HG02870 (cell line): ENCODE measurements around the gene MTCL1.
"Not testable (repeated sequence)": the region's sequence is repeated elsewhere in the genome, so short reads cannot be mapped to it uniquely, and the experiment has no call there.

Experiments
- ATAC-seq: cut with Tn5 transposase; IDR thresholded peaks from one replicate; pipeline ENCODE4 v1.9.1; 2021; ENCODE audit warnings: mild to moderate bottlenecking, moderate library complexity; ENCODE audit not compliant: unreplicated experiment

The MTCL1 gene

DNA sequence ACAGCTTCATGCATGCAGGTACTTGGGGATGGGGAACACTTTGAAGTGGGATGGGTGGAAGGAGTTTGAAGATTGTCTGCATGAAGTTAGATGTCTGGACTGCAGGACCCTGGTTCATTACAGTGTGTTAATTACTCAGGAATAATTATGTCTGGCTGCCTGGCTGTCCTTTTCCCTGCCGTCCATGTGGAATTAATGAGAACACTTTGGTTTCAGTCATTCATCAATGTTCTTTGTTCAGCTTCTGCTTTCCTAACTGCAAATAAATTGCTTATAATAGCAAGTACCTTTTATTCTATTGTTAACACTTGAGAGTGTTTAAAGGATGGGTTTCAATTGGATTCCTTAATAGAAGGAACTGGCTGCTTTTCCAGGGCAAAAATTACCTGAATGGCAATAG, 35.8 kb downstream of the MTCL1 start:
- ATAC-seq = no peak

- no peak for ATAC-seq
Observed at GRCh38 chr18:8741532-8741931, 36.2 kb downstream of the MTCL1 start.

- ATAC-seq = no peak
Observed at GRCh38 chr18:8742387-8743361, 37.3 kb downstream of the MTCL1 start.

DNA sequence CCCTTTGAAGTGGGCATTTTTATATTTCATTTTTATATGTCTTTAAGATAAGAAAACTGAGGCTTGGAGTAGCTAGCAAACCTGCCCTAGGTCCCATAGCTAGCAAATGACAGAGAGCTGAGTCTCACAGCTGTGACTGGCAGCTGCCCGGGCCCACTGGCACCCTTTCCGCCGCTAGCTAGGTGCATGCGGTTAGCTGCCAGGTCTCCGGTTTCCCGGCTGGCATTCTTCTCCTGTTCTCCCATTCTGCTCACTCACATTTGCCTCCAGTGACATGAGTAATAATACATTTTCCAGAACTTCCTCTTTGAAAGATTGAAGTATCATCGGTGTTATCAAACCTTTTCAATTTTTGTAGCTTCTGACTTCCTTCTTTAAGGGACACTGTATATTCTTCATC, 38.7 kb downstream of the MTCL1 start:
- no peak for ATAC-seq

- ATAC-seq = no peak
Observed at GRCh38 chr18:8744656-8745055, 39.3 kb downstream of the MTCL1 start.

DNA sequence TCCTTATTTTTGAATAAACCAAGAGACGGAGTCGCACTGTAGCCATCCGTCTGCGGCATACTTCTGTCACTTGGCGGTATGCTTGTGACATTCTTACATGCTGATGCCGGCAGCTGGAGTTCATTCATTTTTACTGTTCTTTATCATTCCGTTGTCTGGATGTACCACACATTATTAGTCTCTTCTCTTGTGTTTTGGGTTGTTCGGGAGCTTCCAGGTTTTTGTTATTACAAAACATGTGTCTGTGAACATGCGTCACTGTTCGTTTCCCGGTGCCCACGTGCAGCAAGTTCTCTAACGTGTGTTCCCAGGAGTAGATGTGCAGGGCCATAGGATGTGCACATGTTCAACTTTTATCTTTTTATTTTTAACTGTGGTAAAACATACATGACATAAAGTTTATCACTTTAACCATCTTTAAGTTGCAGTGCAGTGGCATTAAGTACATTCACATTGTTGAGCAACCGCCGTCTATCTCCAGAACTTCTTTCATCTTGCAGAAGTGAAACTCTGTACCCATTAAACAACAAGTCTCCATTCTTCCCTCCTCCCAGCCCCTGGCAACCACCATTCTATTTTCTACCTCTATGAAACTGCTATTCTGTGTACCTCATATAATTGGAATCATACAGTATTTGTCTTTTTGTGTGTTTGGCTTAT, 40.1 kb downstream of the MTCL1 start:
- ATAC-seq = no peak

DNA sequence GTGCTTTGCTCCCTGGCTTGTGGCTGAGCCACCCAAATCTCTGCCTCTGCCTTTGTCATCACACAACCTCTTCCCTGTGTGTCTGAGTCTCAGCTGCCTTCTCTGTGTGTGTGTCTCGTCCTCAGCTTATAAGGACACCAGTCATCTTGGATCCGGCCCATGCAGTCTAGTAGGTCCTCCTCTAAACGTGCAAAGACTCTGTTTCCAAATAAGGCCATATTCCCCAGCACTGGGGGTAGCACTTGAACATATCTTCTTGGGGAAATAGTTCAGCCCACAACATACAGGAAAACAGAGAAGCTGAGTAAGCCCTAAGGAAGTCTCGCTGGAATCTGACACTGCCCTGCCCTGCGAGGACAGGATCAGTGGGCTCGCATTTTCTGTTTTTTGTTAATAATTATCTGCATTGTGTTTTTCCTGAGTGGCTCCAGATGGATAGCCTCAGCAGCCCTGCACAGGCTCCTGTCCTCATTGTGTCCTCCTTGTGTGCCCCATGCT, 42.1 kb downstream of the MTCL1 start:
- no peak for ATAC-seq

DNA sequence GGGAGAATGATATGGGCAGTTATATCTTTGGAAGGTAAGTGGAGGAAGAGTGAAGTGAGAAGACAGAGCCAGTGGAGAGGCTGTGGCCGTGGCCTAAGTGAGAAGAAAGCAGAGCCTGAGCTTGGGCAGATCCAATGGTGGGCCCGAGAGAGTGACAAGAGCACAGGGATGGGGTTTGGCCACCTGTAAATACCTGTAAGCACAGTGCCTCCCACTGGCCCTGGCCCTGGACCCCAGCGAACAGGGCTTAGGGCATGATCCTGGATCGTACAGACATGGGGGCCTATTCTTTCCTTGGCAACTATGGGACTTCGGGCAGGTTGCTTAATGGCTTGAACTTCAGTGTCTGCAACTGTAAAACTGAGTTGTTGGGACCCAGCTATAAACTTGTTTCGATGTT, 44.1 kb downstream of the MTCL1 start:
- no peak for ATAC-seq

DNA sequence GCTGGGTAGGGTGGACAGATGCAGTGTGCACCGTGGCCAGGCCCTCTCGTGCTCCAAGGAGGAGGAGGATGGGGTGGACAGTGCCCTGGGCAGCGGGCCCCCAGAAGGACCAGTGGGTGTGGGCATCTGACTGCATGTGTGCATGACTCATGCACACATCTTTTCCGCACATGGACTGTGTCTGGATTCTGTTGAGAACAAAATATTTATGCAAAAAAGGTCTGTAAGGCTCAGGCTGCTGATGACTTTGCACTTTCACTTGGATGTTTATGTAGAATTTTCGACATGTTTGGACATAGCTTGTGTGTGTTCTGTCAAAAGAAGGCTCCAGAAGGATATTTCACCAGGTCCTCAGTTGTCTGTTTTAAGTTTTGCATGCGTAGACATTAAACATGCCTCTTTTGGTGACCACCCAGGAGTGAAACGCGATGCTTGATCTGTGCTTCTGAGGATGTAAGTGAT, 45.6 kb downstream of the MTCL1 start:
- no peak for ATAC-seq

GRCh38 chr18:8751692-8752091, 46.3 kb downstream of the MTCL1 start:
- ATAC-seq = no peak

DNA sequence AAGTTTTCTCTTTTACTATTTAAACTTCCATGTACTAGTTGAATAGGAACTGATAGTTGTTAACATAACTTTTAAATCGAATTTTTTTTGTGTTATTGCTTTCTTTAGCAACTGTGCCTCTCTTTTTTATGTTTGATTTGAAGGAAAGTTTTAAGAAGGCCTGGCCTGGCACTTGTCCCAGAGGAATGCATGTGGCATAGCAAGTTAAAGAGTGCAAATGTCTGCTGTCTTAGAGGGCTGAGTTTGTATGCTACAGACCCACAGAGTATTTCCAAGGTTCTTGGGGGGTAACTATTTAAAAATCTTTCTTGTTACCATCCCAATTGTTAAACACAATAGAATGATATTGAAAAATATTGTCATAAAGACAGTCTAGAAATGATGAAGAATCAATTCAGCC, 47.0 kb downstream of the MTCL1 start:
- ATAC-seq = no peak

DNA sequence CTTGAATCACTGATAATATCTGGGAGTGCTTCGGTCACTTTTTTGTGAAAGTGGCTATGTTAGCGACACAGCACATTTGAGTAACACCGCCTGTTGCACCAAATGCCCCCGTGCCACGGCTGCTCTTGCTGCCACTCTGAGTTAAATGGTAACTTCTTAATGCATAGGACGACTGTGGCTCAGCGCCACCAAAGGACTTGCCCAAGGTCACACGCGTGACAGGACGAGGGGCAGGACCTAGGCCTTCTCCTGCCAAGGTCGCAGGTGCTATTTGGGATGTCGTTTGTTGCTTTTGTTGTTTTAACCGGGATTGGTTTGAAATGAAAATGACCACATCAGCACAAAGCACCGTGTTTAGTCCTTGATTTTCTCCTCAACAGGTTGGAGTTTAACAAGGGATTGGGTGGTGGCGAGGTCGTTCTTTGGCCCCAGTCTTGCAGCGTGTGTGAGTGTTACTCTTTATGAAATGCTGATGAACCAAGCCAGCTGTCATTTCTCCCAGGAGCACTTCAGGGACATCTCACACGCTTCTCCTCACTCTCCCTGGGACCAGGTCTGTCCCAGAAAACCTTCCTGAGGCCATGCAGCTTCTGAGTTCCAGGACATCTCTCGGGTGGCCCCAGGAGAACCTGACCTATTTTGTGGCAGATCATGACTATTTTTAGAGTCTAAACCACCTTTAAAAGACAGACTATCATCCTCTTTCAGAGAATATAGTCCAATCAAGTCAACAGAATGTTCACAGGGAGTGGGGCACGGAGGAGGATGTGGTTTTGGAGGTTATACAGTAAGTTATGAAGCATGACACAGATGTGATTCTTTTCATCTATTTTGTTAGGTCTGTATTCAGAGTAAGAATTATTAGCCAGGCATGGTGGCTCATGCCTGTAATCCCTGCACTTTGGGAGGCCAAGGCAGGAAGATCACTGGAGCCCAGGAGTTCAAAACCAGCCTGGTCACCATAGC, 49.9 kb downstream of the MTCL1 start:
- ATAC-seq = no peak

GRCh38 chr18:8756571-8756970, 51.2 kb downstream of the MTCL1 start:
- no peak for ATAC-seq

DNA sequence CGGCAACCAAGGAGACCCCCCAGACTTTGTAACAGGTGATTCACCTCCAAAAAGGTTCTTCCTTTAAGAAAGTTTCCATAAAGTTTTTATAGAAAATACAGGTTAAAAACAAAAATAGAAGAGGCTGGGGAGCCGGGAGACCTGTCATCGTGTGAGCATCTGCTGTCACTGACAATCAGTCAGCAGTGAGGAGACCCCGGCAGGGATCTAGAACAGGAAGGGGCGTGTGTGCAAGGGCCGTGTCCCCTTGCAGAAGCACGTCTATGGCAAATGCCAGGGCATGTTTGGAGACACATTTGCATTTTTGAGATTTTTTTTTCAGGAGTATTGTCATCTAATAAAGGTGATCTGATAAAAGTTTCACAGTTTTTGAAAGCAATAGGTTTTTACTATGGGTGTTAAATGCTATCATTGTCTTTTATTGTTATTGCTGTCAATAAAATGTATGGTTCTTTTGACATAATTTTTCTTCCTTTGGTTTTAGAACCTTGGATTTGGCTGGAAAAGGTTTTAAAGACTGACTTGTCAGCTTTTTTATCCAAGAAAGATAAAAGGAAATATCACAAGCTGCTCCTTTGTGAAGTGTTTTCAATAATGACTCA, 52.1 kb downstream of the MTCL1 start:
- no peak for ATAC-seq

GRCh38 chr18:8758466-8758865, 53.1 kb downstream of the MTCL1 start:
- no peak for ATAC-seq

DNA sequence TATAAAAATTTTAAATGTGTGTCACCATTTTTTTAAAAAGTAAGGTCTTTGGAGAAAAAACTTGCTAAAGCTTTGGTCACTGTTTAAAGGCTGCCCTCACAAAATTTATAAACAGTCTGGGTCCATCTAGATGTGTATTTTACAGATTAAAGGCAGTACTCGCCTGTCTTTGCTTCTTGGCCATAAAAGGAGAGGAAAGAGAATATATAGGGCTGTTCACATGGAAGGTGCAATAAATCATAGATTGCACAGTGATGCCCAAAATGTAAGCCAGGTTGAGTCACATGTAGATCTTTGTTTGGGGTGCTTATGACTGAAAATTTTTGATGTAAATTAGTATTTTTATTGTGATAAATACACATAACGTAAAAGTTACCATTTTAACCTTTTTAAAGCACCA, 55.6 kb downstream of the MTCL1 start:
- no peak for ATAC-seq

DNA sequence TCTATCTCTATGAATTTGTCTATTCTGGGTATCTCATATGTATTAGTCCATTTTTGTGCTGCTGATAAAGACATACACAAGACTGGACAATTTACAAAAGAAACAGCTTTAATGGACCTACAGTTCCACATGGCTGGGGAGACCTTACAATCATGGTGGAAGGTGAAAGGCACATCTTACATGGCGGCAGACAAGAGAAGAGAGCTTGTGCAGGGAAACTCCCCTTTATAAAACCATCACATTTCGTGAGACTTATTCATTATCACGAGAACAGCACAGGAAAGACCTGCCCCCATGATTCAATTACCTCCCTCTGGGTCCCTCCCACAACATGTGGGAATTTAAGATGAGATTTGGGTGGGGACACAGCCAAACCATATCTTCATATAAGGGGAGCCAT, 56.2 kb downstream of the MTCL1 start:
- not testable (repeated sequence) for ATAC-seq

- no peak for ATAC-seq
Observed at GRCh38 chr18:8762968-8763367, 57.6 kb downstream of the MTCL1 start.

DNA sequence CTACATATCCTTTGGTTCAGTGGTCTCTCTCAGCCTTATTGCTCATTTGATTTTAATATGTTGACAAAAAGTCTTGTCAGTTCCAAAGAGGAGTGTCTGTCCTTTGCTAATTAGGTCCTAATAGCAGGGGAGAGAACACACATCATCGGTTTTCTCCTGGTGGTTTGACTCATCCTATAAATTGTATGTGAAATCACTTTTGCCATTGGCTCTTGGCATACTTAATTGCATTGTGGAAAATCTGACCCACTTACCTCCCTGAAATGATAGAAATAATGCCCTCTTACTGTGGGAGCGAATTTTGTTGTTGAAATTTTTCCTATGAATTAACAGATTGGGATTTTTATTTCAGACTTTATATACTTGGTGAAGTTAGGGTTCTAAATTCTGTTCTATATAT, 58.3 kb downstream of the MTCL1 start:
- no peak for ATAC-seq

GRCh38 chr18:8765783-8766463, 60.6 kb downstream of the MTCL1 start:
- ATAC-seq = no peak
